Measurements from ENCODE around the gene NDUFS8. TPM values are rescaled to one million over a fixed set of nuclear protein-coding genes. Genes with fewer than 3 reads are reported as not detected.

Gene NDUFS8
- total and polyA plus RNA-seq, 2 of the 4 experiments (the other 2 are of a cell fraction), result 85.9 to 131 TPM

DNA sequence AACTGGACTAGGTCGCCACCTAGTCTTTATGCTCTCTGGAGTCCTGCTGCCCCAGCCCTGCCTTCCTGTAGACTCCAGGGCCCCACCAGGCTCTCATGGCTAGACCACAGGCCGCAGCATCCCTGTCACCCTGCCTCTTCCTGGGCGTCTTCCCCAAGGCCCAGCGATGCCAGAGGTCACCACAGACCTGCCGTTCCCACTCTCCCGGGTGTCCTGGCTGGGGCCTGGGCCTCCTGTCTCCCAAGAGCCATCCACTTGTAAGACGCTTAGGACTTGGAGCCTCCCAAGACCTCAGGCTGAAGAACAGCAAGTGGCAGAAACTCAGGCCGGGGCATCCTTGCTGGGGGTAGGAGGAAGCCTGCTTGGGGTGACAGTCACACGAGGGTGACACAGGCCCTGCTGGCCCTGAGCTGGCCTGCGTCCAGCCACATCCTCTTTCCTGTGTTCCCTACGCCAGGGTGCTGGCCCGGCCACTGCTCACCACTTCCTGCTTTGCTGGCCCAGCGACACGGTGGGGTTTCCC, 6.3 kb downstream of the NDUFS8 start:
- no peaks in the 10 kb centered on the region; the same call in 1 of the 2 replicates for H4K20me1 ChIP-seq (ENCODE audit: insufficient read depth, low read length)
- no peak for ATAC-seq (ENCODE audit: low read depth)

More for the DNA sequence above, 6.3 kb downstream of the NDUFS8 start:
- BruUV-seq (replicated peaks), result no TSS peak
- no peak overlapping the region for H4K8ac ChIP-seq (ENCODE audit: low read depth in 2 of 2, low read length in 2 of 2)
- H3K9me3 ChIP-seq (ENCODE audit: control insufficient read depth, insufficient read depth, low read length), result no peaks in the 10 kb centered on the region
- H3K36me3 ChIP-seq (ENCODE audit: control insufficient read depth, insufficient read depth, low read length), result peaks cover 16% of the 10 kb centered on the region; the same call in 1 of the 2 replicates
- no peak overlapping the region for H4K5ac ChIP-seq (ENCODE audit: low read depth, low read length)
- H2AK9ac ChIP-seq (replicated peaks; ENCODE audit: low read depth, low read length, poor library complexity), result peak overlapping the region; percentile 34
- CTCF ChIA-PET, result no interaction called here
- no peak overlapping the region for H3K23ac ChIP-seq (ENCODE audit: low read depth, low read length)
- no peaks in the 10 kb centered on the region for H3K9me1 ChIP-seq (ENCODE audit: insufficient read depth, low read length)
- TF ChIP-seq, protein P1, sequence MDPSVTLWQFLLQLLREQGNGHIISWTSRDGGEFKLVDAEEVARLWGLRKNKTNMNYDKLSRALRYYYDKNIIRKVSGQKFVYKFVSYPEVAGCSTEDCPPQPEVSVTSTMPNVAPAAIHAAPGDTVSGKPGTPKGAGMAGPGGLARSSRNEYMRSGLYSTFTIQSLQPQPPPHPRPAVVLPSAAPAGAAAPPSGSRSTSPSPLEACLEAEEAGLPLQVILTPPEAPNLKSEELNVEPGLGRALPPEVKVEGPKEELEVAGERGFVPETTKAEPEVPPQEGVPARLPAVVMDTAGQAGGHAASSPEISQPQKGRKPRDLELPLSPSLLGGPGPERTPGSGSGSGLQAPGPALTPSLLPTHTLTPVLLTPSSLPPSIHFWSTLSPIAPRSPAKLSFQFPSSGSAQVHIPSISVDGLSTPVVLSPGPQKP (IDR thresholded peaks at IDR 0.05; ENCODE audit: borderline replicate concordance, low read depth, low read length), result no peak
- TF ChIP-seq BHLHE40 (IDR thresholded peaks at IDR 0.05; ENCODE audit: low read depth, low read length), result no peak
- no peak for TF ChIP-seq MXI1 (IDR thresholded peaks at IDR 0.05; ENCODE audit: borderline replicate concordance, low read depth, low read length)
- TF ChIP-seq FOS (IDR thresholded peaks at IDR 0.05; ENCODE audit: low read depth, low read length), result no peak
- no peak for TF ChIP-seq RAD21 (IDR thresholded peaks at IDR 0.05; ENCODE audit: low read length)
- TF ChIP-seq NFE2L2 (IDR thresholded peaks at IDR 0.05; ENCODE audit: low read depth, low read length), result no peak
- TF ChIP-seq, protein P2, sequence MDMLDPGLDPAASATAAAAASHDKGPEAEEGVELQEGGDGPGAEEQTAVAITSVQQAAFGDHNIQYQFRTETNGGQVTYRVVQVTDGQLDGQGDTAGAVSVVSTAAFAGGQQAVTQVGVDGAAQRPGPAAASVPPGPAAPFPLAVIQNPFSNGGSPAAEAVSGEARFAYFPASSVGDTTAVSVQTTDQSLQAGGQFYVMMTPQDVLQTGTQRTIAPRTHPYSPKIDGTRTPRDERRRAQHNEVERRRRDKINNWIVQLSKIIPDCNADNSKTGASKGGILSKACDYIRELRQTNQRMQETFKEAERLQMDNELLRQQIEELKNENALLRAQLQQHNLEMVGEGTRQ (IDR thresholded peaks at IDR 0.05; ENCODE audit: low read depth, low read length), result no peak
- no peak for TF ChIP-seq MAZ (IDR thresholded peaks at IDR 0.05; ENCODE audit: borderline replicate concordance, low read depth, low read length)
- no peak for TF ChIP-seq RFX5 (IDR thresholded peaks at IDR 0.05; ENCODE audit: low read depth, low read length)
- TF ChIP-seq POLR2A (IDR thresholded peaks at IDR 0.05; ENCODE audit: low read depth, low read length), result no peak
- no peak for TF ChIP-seq SMC3 (IDR thresholded peaks at IDR 0.05; ENCODE audit: low read depth, low read length)
- H3K79me1 ChIP-seq (ENCODE audit: low read depth in 1 of 2, low read length in 2 of 2), result peaks cover 14 to 55% of the 10 kb centered on the region in 2 experiments; a peak in 3 of 4 replicates
- no peak overlapping the region for H3K56ac ChIP-seq (ENCODE audit: extremely low read depth, insufficient read depth, low read length)
- H2AK5ac ChIP-seq (ENCODE audit: low read depth, low read length), result no peak overlapping the region
- no peak for DNase-seq
- H3K4me3 ChIP-seq (ENCODE audit: insufficient read depth, low read depth, low read length), result no peak overlapping the region
- WGBS, 2 experiments (ENCODE audit: extremely low coverage in 2 of 2, insufficient read length in 1 of 2), result 92% methylated on average over 6 of the region's 14 CpGs; no CpG with 5 or more reads in 1 of the 2 experiments
- H3K4me2 ChIP-seq (ENCODE audit: low read depth, low read length), result no peak overlapping the region
- H2BK120ac ChIP-seq (ENCODE audit: low read depth, low read length), result no peak overlapping the region
- no peak overlapping the region for H3K4ac ChIP-seq (ENCODE audit: low read depth, low read length)
- H4K91ac ChIP-seq (ENCODE audit: insufficient read depth, low read depth, low read length), result no peak overlapping the region
- peaks cover 22% of the 10 kb centered on the region for H3K4me1 ChIP-seq (ENCODE audit: control insufficient read depth, insufficient read depth, low read length)
- no peak overlapping the region for H3K18ac ChIP-seq (ENCODE audit: low read depth, low read length)
- H3K27ac ChIP-seq (ENCODE audit: insufficient read depth, low read length), result no peak overlapping the region
- H3K27me3 ChIP-seq (ENCODE audit: control insufficient read depth, insufficient read depth, low read length), result no peaks in the 10 kb centered on the region
- H3K14ac ChIP-seq (replicated peaks; ENCODE audit: low read depth, low read length), result no peak overlapping the region
- dilution Hi-C loops (cut with HindIII; ENCODE audit: low sequenced_read_pairs, unreplicated experiment), result no loop called here
- intact Hi-C loops (cut with micrococcal nuclease), result no loop called here
- no peak overlapping the region for H2BK15ac ChIP-seq (ENCODE audit: low read depth, low read length)
- POLR2A ChIA-PET (ENCODE audit: unreplicated experiment), result no interaction called here
- H2AFZ ChIP-seq (replicated peaks; ENCODE audit: low read length, poor library complexity), result no peak overlapping the region
- no peak overlapping the region for H2BK5ac ChIP-seq (ENCODE audit: low read depth, low read length, poor library complexity, severe bottlenecking)
- in situ Hi-C loops (cut with MboI; ENCODE audit: low sequenced_read_pairs), result no loop called here
- no peak overlapping the region for H3K9ac ChIP-seq (ENCODE audit: low read depth, low read length)
- H2BK20ac ChIP-seq (ENCODE audit: low read depth, low read length), result no peak overlapping the region
